Panc1 (cell line): ENCODE data around the gene GNB1. TPM values are rescaled to one million over a fixed set of nuclear protein-coding genes. Genes with fewer than 3 reads are reported as not detected.

Experiments used
- ATAC-seq: fragments of 200-7000 bp; cut with Tn5 transposase; 2 replicates; pipeline ENCODE4 v1.9.1; 2020; ENCODE audit warnings: mild to moderate bottlenecking, moderate library complexity
- BruUV-seq: library from RNA; stranded (reverse); fragments of 400-500 nt; replicated peaks from 2 replicates; lab custom pipeline; 2021; lab: Mats Ljungman, UMichigan
- CTCF ChIA-PET: fragments of 300-600 bp; sonication (Branson Sonifier 250); formaldehyde crosslinking; loops from one replicate; lab custom pipeline; 2022; ENCODE audit warnings: antibody characterized with exemption; lab: Charles Lee
- POLR2A ChIA-PET: fragments of 300-600 bp; sonication (Branson Sonifier 250); formaldehyde crosslinking; loops from one replicate; lab custom pipeline; 2022; ENCODE audit warnings: antibody characterized with exemption; lab: Charles Lee
- DNase-seq: peaks from one replicate; pipeline ENCODE4 v3.0.0-alpha.2; 2010; ENCODE audit warnings: low read depth, low spot score
- H3K27ac ChIP-seq: 2 replicates; pipeline ENCODE4 v1.5.1; 2011; ENCODE audit warnings: mild to moderate bottlenecking, low read length, inconsistent platforms
- H3K27me3 ChIP-seq: fragments of 200-500 bp; sonication (Bioruptor generic); 2 replicates; pipeline ENCODE4 v1.6.0; 2014; ENCODE audit warnings: low read length, inconsistent platforms; ENCODE audit not compliant: control insufficient read depth, insufficient read depth
- H3K36me3 ChIP-seq: fragments of 200-500 bp; sonication (Bioruptor generic); 2 replicates; pipeline ENCODE4 v1.5.1; 2014; ENCODE audit warnings: inconsistent platforms, mild to moderate bottlenecking, low read length, moderate library complexity; ENCODE audit not compliant: control insufficient read depth, insufficient read depth
- H3K4me1 ChIP-seq: 2 replicates; pipeline ENCODE4 v1.5.1; 2011; ENCODE audit warnings: inconsistent platforms, mild to moderate bottlenecking, low read length, moderate library complexity; ENCODE audit not compliant: control insufficient read depth, insufficient read depth
- H3K4me3 ChIP-seq, 2 experiments: 2 replicates each; pipeline ENCODE4 v1.5.1; 2011 to 2012; ENCODE audit warnings: low read depth in 2 of 2, low read length in 2 of 2, mild to moderate bottlenecking in 2 of 2, inconsistent platforms in 1 of 2, moderate library complexity in 1 of 2
- H3K9me3 ChIP-seq: fragments of 200-500 bp; sonication (Bioruptor generic); 2 replicates; pipeline ENCODE4 v1.5.1; 2014; ENCODE audit warnings: low read depth, mild to moderate bottlenecking, inconsistent platforms, low read length, moderate library complexity; ENCODE audit not compliant: control insufficient read depth, insufficient read depth
- POLR2AphosphoS5 ChIP-seq: IDR thresholded peaks from 2 replicates; pipeline ENCODE4 v1.6.1; 2012; ENCODE audit warnings: mild to moderate bottlenecking, low read depth, low read length, moderate library complexity
- SIN3A ChIP-seq: IDR thresholded peaks from 2 replicates; pipeline ENCODE4 v1.6.1; 2012; ENCODE audit warnings: low read depth, mild to moderate bottlenecking, low read length, moderate library complexity, borderline replicate concordance; ENCODE audit not compliant: insufficient read depth
- TCF7L2 ChIP-seq: IDR thresholded peaks from 2 replicates; pipeline ENCODE4 v1.6.1; 2011; ENCODE audit warnings: mild to moderate bottlenecking, low read depth, low read length, inconsistent platforms
- in situ Hi-C: cut with HindIII; loops from 2 replicates; pipeline ENCODE4 v1.10.0; 2016; ENCODE audit warnings: low sequenced_read_pairs, low pct_unique_long_range_greater_than_20kb
- intact Hi-C: fragments of 100-400 bp; cut with micrococcal nuclease; formaldehyde crosslinking; loops from one replicate; pipeline ENCODE4 v1.10.0; 2022; ENCODE audit not compliant: unreplicated experiment
- total RNA-seq: library from RNA; stranded (reverse); gene quantifications from one replicate; pipeline ENCODE4 v1.2.1, GENCODE V29; 2021; ENCODE audit not compliant: unreplicated experiment
- TF ChIP-seq, protein P1 (sequence below), 2 experiments: IDR thresholded peaks; 2 replicates each; pipeline ENCODE4 v1.6.1; 2011 to 2012; ENCODE audit warnings: low read depth in 2 of 2, control low read depth in 1 of 2, low read length in 1 of 2, mild to moderate bottlenecking in 1 of 2, moderate library complexity in 1 of 2; ENCODE audit not compliant: insufficient read depth in 1 of 2
- TF ChIP-seq, protein P2 (sequence below): fragments of 450-650 bp; IDR thresholded peaks from 2 replicates; pipeline ENCODE4 v1.5.1; 2017; ENCODE audit warnings: mild to moderate bottlenecking

GNB1 gene
- total RNA-seq, 1 experiment from 2014 or later = 499 TPM

DNA sequence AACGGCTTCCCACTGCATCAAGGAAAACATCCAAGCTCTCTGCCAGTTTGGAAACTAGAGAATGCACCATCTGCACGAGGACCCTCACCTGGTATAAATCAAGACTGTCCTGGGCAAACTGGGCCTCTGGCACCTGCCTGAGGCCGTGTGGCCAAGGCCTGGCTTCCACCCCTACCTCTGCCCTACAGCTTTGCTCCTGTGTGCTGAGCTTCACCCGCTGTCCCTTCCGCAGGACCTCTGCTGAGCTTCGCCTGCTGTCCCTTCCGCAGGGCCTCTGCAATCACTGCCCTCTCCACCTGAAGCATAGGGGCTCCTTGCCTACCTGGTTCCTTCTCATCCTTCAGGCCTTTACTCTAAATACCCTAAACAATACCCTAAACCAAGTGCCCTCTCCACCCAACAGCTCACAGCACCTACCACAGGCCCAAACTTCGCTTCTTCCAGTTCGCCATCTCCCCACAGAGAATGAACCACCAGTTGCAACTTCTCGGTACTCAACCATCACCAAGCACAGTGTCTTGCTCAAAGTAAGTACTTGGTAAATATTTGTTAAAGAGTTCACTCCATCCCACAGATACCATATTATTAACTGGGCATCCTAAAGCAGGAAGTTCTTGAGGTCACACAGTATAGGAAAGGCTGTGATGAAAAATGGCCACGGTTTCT is 18.4 kb downstream of the GNB1 start:
- ChIA-PET CTCF (no interaction called here), POLR2A (no interaction called here)
- in situ Hi-C loops = no loop called here
- Histone ChIP-seq H3K27me3 (no peaks in the 10 kb centered on the region), H3K4me1 (peaks cover 6% of the 10 kb centered on the region), H3K9me3 (no peaks in the 10 kb centered on the region), H3K4me3 (no peak overlapping the region), H3K36me3 (no peaks in the 10 kb centered on the region), H3K27ac (no peak overlapping the region)
- TF ChIP-seq, protein P1, sequence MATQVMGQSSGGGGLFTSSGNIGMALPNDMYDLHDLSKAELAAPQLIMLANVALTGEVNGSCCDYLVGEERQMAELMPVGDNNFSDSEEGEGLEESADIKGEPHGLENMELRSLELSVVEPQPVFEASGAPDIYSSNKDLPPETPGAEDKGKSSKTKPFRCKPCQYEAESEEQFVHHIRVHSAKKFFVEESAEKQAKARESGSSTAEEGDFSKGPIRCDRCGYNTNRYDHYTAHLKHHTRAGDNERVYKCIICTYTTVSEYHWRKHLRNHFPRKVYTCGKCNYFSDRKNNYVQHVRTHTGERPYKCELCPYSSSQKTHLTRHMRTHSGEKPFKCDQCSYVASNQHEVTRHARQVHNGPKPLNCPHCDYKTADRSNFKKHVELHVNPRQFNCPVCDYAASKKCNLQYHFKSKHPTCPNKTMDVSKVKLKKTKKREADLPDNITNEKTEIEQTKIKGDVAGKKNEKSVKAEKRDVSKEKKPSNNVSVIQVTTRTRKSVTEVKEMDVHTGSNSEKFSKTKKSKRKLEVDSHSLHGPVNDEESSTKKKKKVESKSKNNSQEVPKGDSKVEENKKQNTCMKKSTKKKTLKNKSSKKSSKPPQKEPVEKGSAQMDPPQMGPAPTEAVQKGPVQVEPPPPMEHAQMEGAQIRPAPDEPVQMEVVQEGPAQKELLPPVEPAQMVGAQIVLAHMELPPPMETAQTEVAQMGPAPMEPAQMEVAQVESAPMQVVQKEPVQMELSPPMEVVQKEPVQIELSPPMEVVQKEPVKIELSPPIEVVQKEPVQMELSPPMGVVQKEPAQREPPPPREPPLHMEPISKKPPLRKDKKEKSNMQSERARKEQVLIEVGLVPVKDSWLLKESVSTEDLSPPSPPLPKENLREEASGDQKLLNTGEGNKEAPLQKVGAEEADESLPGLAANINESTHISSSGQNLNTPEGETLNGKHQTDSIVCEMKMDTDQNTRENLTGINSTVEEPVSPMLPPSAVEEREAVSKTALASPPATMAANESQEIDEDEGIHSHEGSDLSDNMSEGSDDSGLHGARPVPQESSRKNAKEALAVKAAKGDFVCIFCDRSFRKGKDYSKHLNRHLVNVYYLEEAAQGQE (IDR thresholded peaks at IDR 0.05; ENCODE audit: insufficient read depth in 1 of 2, low read depth in 2 of 2, low read length in 1 of 2) = no peak
- TF ChIP-seq TCF7L2 (no peak), POLR2AphosphoS5 (no peak), SIN3A (no peak)
- TF ChIP-seq, protein P2, sequence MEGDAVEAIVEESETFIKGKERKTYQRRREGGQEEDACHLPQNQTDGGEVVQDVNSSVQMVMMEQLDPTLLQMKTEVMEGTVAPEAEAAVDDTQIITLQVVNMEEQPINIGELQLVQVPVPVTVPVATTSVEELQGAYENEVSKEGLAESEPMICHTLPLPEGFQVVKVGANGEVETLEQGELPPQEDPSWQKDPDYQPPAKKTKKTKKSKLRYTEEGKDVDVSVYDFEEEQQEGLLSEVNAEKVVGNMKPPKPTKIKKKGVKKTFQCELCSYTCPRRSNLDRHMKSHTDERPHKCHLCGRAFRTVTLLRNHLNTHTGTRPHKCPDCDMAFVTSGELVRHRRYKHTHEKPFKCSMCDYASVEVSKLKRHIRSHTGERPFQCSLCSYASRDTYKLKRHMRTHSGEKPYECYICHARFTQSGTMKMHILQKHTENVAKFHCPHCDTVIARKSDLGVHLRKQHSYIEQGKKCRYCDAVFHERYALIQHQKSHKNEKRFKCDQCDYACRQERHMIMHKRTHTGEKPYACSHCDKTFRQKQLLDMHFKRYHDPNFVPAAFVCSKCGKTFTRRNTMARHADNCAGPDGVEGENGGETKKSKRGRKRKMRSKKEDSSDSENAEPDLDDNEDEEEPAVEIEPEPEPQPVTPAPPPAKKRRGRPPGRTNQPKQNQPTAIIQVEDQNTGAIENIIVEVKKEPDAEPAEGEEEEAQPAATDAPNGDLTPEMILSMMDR = no peak
- DNase-seq = no peak
- BruUV-seq = no TSS peak
- no peak for ATAC-seq
- intact Hi-C loops = no loop called here

DNA sequence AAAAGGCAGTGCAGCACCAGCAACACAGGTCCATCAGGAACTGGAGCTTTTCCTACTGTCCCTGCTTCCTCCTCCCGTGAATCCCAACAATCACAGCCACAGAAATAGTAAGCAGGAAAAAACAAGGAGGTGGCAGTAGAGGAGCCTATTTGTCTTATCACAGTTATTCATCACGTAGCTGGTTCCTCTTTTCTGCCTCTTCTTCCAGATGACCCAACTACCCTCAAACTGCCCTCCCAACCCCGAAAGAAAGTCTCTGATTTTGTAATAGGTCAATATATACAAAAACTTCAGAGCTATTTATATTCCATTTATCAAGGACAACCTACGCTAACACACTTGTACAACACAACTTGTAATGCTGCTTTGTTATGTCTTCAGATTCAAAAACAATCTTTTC is 21.4 kb downstream of the GNB1 start:
- H3K27ac ChIP-seq = no peak overlapping the region
- POLR2A ChIA-PET = no interaction called here
- TF ChIP-seq TCF7L2 (no peak), SIN3A (no peak), POLR2AphosphoS5 (no peak)
- TF ChIP-seq, protein P2 = no peak
- TF ChIP-seq, protein P1 (IDR thresholded peaks at IDR 0.05; ENCODE audit: insufficient read depth in 1 of 2, low read depth in 2 of 2, low read length in 1 of 2) = no peak
- peaks cover 6% of the 10 kb centered on the region for H3K4me1 ChIP-seq
- in situ Hi-C loops = no loop called here
- intact Hi-C loops = no loop called here
- DNase-seq (no peak), ATAC-seq (no peak)
- H3K36me3 ChIP-seq = no peaks in the 10 kb centered on the region
- H3K9me3 ChIP-seq = no peaks in the 10 kb centered on the region
- CTCF ChIA-PET = no interaction called here
- no TSS peak for BruUV-seq
- H3K27me3 ChIP-seq = no peaks in the 10 kb centered on the region
- no peak overlapping the region for H3K4me3 ChIP-seq
